Suppressor macrophage treated with lipopolysaccharide for 1 hour (primary cell): ENCODE data around the gene TSPAN18.

Experiments used
- DNase-seq, 3 donors: peaks; one replicate each; pipeline ENCODE4 v3.0.0-alpha.2; 2020 to 2022

TSPAN18 gene

DNA sequence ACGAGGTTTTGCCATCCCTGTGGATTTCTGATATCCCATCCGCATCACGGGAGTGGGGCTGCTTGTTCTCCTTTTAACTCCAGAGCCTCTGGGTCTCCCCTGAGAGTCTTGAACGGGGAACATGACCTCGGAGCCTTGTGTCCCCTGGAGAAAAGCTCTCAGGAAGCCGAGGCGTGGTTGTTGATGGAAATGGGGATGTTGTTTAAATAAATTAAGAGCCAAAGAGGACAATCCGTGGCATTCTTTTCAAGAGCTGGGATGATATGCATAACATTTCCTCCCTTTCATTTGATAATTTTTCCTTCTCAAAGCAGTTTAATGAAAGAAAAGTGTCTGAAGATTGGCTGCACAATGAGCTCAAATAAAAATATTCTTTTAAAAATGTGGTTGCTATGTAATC, 14.2 kb downstream of the TSPAN18 start:
- no peak for DNase-seq

DNA sequence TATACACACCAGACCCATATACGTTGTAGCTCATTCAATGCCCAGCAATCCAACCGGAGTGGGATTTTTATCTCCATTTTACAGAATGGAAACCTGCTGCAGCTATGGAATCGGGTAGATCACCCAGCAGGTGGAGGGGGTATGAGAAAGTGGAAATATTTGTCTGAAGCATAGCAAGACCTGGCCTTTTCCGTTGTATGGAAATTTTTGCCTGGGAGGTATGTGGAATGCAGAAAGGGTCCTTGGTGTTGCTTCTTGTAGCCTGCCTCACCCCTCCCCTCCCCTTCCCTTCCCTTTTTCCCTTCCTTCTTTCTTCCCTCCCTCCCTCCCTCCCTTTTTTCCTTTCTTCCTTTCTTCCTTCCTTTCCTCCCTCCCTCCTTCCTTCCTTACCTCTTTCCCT, 15.2 kb downstream of the TSPAN18 start:
- DNase-seq: no peak

DNA sequence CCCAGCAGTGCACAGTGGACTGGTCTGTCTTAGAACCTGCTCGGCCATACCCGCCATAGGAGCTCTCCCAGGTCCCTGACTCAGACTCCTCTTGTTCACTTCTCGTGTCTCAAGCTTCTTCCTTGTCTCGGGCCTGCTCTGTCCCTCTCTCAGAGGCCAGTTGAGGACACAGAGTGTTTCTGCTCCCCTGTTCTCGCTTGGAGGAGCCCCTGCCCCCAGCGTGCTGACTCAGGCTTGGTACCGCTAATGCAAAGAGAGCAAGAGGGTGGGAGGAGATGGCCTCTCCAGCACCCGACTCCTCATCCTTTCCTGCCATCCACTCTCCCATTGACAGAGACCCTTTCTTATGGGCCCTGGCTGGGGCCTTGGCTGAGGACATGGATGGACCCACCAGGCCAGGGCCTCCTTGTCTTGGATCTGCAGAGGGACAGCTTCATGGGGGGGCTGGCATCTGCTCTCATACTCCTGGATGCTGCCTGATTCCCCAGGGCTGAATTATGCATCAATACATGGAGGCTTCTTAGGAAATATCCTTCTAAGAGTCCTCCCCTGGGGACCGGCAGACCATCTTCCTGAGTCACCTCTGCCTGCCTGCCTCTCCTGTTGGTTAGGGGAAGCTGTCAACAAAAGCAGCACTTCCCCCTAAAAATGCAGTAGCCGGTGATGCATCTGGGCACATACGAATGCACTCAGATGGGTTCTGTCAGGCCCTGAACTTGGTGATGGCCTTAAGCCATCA, 15.9 kb downstream of the TSPAN18 start:
- no peak for DNase-seq

DNA sequence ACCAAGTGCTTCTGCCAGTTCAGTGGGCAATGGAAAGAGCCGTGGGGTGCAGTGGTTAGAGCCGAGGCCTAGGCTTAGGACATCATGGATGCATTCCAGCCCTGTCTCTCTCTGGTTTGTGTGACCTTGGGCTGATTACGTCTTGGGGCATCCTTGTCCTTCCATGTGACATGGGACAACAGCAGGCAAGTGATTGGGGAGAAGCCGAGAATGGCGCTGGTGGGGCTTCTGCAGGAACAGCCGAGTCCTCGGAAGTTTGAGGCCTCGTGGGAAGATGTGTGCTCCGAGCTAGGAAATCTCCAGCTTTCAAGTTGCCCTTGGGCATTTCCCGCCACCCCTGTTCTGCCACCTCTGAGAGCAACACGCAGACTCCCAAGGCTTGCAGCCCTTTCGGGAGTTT, 16.6 kb downstream of the TSPAN18 start:
- DNase-seq: no peak

GRCh38 chr11:44743959-44744557, 17.3 kb downstream of the TSPAN18 start:
- DNase-seq: no peak

DNA sequence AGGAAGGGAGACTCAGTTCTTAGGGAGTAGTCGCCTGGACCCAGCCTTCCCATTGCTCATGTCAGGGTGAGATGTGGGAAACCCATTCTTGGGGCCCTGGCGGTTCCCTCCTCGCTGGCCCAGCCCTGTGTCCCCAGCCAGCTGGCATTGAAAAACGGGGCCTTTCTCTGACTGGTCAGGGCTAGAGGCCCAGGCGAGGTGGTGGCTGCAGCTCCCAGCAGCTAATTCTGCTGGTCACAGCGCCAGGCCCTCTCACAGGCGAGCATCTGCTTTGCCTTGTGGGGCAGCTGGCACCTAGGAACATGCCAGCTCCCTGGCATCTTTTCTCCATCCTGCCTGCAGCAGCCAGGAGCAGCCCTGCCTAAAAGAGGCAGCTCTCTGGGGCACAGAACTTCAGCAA, 20.1 kb downstream of the TSPAN18 start:
- DNase-seq: no peak

GRCh38 chr11:44747316-44747715, 20.6 kb downstream of the TSPAN18 start:
- DNase-seq: no peak

- no peak for DNase-seq
Measured at GRCh38 chr11:44747836-44748235, 21.1 kb downstream of the TSPAN18 start.

DNA sequence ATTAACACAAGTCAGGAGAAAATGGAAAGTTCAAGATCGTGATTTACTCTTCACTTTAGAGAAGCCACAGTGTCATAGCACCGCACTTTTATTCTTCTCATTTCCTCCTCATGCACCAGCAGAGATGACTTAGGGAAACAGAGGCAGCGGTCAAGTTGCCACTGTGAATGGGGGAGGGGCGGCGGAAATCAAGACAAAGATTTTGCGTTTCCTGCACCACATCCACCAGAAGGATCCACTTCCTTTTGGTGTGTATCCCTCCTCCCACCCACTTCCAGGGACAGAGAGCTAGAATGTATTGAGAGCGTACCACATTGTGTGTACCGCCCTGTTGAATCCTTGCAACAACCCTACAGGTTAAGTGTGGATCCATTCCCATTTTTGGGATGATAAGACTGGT, 21.8 kb downstream of the TSPAN18 start:
- no peak for DNase-seq

GRCh38 chr11:44749189-44749588, 22.4 kb downstream of the TSPAN18 start:
- no peak for DNase-seq

DNA sequence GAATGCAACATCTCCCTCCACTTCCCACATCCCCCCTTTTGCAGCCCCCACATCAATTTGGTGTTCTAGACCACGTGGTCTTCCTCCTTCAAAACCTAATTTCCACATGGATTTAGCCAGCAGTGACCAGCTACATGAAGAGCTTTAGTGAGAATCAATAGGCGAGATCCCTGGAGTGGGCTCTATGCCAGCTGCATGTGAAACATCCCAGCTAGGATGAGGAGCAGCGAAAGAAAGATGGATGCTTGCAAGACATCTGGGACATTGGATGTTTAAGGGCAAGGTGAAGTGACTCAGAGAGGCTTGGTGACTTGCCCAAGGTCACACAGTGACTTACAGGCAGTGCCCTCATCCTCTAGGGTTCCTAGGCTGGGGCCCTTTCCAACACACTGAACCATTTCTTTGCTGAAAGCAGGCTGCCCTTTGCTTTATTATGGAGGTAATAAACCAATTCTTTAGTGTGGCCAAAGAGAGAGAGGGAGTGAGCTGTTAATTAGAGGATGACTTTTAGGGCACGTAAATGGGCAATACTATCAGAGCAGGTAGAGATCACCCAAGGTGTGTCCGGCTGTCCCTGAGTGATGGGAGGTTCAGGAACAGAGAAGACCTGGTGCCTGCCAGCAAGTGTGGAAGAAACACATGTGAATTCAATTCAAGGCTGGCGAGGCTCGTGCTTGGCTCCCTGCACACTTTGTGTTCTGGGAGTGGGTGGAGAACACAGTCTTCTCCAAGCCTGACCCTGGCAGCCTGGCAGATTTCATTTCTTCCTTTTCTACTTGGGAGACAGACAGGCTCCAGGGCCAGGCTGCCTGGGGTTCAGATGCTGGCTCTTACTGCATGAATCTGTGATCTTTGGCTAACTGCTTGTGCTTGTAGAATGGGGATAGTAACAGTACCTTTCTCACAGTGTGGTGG, 24.0 kb downstream of the TSPAN18 start:
- DNase-seq: no peak

- no peak for DNase-seq
Measured at GRCh38 chr11:44752300-44752699, 25.5 kb downstream of the TSPAN18 start.

- DNase-seq: no peak
Measured at GRCh38 chr11:44752713-44753112, 26.0 kb downstream of the TSPAN18 start.

DNA sequence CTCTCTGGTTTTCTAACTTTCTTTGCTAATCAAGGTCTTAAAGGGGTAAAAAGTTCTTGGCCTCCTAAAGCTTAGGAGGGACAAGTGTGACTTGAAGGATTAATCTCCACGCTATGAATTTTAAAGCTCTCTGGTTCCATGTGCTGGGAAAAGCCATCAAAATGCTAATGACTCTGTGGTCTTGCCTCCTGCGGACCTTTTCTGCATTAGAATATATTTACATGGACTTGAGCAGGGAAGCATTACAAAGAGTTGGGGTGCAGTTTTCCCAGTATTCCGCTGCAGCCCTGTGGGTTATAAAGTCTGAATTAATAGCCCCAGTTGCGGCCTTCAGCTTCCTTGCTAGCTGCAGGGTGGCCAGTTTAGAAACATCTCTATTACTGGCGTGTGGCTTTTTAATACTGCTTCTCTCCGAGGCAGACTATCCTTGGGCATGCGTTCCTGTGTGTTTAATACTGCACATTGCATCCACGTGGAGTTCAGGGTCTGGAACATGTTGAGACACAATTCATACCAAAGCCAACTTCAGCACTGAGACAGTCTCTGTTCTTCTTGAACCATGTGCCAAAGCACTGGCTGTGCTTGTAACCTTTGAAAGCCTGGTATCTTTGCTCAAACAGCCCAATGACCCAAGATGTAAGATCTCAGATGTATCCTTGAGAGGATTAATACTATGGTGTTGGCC, 27.3 kb downstream of the TSPAN18 start:
- DNase-seq: no peak

DNA sequence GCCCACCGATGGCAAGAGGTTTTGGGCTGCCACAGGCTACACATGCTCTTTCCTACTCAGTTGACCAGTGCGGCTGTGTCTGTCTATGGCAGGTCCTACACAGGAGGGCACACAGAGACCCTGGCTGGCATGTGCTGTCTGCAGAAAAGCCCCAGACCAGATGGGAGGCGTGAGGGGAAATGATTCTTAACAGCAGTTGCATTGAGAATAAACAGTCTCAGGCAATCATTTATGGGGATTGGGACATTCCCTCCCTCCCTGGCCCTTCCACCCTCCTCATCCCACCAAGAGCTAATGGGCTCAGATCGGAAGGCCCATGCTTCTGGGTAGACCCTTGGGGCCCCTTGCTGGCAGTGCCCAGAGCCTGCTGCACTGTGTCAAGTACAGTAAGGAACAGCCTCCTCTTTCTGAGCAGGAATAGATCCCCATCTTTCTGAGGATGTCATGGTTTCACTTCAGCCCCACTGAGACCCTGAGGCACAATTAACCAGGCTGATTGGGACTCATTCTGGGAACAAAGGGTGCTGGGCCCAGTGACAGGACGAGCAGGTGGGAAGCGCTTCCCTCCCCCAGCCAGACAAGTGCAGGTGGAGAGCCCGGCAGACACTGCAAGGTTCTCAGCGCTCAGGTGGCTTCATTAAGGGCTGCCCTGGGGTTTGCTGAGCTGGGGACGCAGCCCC, 28.3 kb downstream of the TSPAN18 start:
- no peak for DNase-seq

- no peak for DNase-seq
Measured at GRCh38 chr11:44755556-44756523, 29.1 kb downstream of the TSPAN18 start.

GRCh38 chr11:44758983-44759382, 32.2 kb downstream of the TSPAN18 start:
- DNase-seq: no peak

GRCh38 chr11:44759743-44760476, 33.1 kb downstream of the TSPAN18 start:
- no peak for DNase-seq

DNA sequence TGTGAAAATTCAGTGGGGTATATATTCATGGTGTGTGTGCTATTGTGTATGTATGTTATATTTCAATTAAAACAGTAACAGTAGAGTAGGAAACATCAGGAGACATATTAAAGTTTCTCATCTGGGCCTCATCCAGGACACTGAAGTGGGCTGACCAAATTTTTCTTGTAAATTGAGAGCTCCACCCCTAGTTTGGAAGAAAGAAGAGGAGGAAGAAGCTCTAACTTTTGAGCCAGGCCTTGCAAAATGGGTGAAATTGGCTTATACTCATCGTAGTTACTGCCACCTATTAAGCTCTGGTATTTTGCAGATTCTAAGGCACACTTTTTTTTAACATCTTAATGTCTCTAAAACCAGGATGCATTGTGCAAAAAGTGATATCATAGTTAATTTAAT, 33.7 kb downstream of the TSPAN18 start:
- no peak for DNase-seq

GRCh38 chr11:44760917-44761550, 34.3 kb downstream of the TSPAN18 start:
- no peak for DNase-seq
